HepG2 (cell line): ENCODE measurements around the gene NDOR1. TPM values are rescaled to one million over a fixed set of nuclear protein-coding genes. Genes with fewer than 3 reads are reported as not detected.
A peak's percentile ranks its signal among the peaks of the same experiment; 100 is the strongest.

ENCODE experiments used
- ATF7 ChIP-seq, 2 experiments: fragments of 450-650 bp in 1 of 2; sonication (generic) in 1 of 2; formaldehyde crosslinking in 1 of 2; IDR thresholded peaks; 2 replicates each; pipeline versions ENCODE4 v1.4.0 to v1.6.1; 2016 to 2020; ENCODE audit warnings: antibody characterized with exemption in 1 of 2, mild to moderate bottlenecking in 1 of 2, missing genetic modification reagents in 1 of 2
- CCAR2 ChIP-seq: fragments of 200-400 bp; formaldehyde crosslinking; optimal IDR thresholded peaks from 2 replicates; pipeline ENCODE3; 2018; ENCODE audit warnings: low read depth, mild to moderate bottlenecking, low read length, moderate library complexity
- FOXA1 ChIP-seq, 2 experiments: fragments of 450-650 bp in 1 of 2; sonication (generic) in 1 of 2; formaldehyde crosslinking in 1 of 2; IDR thresholded peaks; 2 replicates each; pipeline versions ENCODE4 v1.4.0 to v1.6.1; 2016 to 2020; ENCODE audit warnings: missing genetic modification reagents in 1 of 2
- FOXK2 ChIP-seq: fragments of 450-650 bp; IDR thresholded peaks from 2 replicates; pipeline ENCODE4 v1.6.1; 2016
- HOXD1 ChIP-seq: sonication (generic); formaldehyde crosslinking; IDR thresholded peaks from 2 replicates; pipeline ENCODE4 v1.5.0; 2020; ENCODE audit warnings: missing genetic modification reagents
- IRF2 ChIP-seq: IDR thresholded peaks from 2 replicates; pipeline ENCODE4 v1.6.1; 2018; ENCODE audit warnings: missing genetic modification reagents, missing compliant biosample characterization
- JARID2 ChIP-seq: sonication (generic); formaldehyde crosslinking; IDR thresholded peaks from 2 replicates; pipeline ENCODE4 v1.8.1; 2023; ENCODE audit warnings: missing genetic modification reagents, inconsistent platforms; ENCODE audit not compliant: insufficient replicate concordance
- NFRKB ChIP-seq: fragments of 450-650 bp; IDR thresholded peaks from 2 replicates; pipeline ENCODE4 v1.6.1; 2017
- NR2F2 ChIP-seq: IDR thresholded peaks from 2 replicates; pipeline ENCODE4 v1.6.1; 2012; ENCODE audit warnings: low read depth, inconsistent platforms, borderline replicate concordance
- PRMT3 ChIP-seq: sonication (generic); formaldehyde crosslinking; IDR thresholded peaks from 2 replicates; pipeline ENCODE4 v1.8.1; 2022; ENCODE audit warnings: low read depth, mild to moderate bottlenecking, moderate library complexity, missing genetic modification reagents, borderline replicate concordance
- RFX3 ChIP-seq: IDR thresholded peaks from 2 replicates; pipeline ENCODE4 v1.6.1; 2016; ENCODE audit warnings: missing biosample characterization, missing genetic modification reagents
- TAF15 ChIP-seq: fragments of 200-400 bp; formaldehyde crosslinking; IDR thresholded peaks from one replicate; pipeline ENCODE4 v1.6.1; 2018; ENCODE audit warnings: mild to moderate bottlenecking, low read depth, low read length; ENCODE audit not compliant: poor library complexity, severe bottlenecking
- ZFP82 ChIP-seq: sonication (generic); formaldehyde crosslinking; IDR thresholded peaks from 2 replicates; pipeline ENCODE4 v1.5.1; 2020; ENCODE audit warnings: mild to moderate bottlenecking, missing genetic modification reagents, borderline replicate concordance
- ZFYVE20 ChIP-seq: sonication (generic); formaldehyde crosslinking; IDR thresholded peaks from 2 replicates; pipeline ENCODE4 v1.8.0; 2023; ENCODE audit warnings: low read depth, mild to moderate bottlenecking, moderate library complexity, missing genetic modification reagents, borderline replicate concordance
- ZNF143 ChIP-seq: sonication (generic); formaldehyde crosslinking; IDR thresholded peaks from 2 replicates; pipeline ENCODE4 v1.4.0; 2020; ENCODE audit warnings: missing genetic modification reagents
- ZNF234 ChIP-seq: sonication (generic); formaldehyde crosslinking; conservative IDR thresholded peaks from 2 replicates; pipeline ENCODE4 v1.5.1; 2020; ENCODE audit warnings: mild to moderate bottlenecking, missing genetic modification reagents
- ZNF879 ChIP-seq: sonication (generic); formaldehyde crosslinking; IDR thresholded peaks from 2 replicates; pipeline ENCODE4 v1.8.1; 2023; ENCODE audit warnings: missing genetic modification reagents
- polyA plus RNA-seq, 8 experiments: library from polyadenylated mRNA; depleted of rRNA in 3 of 8; stranded (reverse) in 7 of 8; unstranded in 1 of 8; fragments of >200 nt; fragmentation: Illumina TruSeq in 4 of 8; extraction: Trizol in 4 of 8; gene quantifications; 2 replicates each; pipeline versions ENCODE4 v1.2.1 to v1.2.3, GENCODE V29; 2011 to 2016; ENCODE audit warnings: low read depth in 4 of 8, missing spikeins in 1 of 8, mixed read lengths in 1 of 8; ENCODE audit not compliant: insufficient read depth in 1 of 8
- total RNA-seq, 5 experiments: library from RNA; depleted of rRNA; stranded (reverse); fragments of >200 nt; fragmentation: Illumina TruSeq; extraction: Trizol; gene quantifications; 2 replicates each; pipeline ENCODE4 v1.2.3, GENCODE V29; 2016; ENCODE audit warnings: low read depth in 1 of 5
- TF ChIP-seq, protein P1 (sequence below): IDR thresholded peaks from 2 replicates; pipeline ENCODE4 v1.6.1; 2016; ENCODE audit warnings: missing genetic modification reagents, missing compliant biosample characterization
- TF ChIP-seq, protein P2 (sequence below): sonication (generic); formaldehyde crosslinking; IDR thresholded peaks from 2 replicates; pipeline ENCODE4 v1.4.0; 2020; ENCODE audit warnings: mild to moderate bottlenecking, low read depth, missing genetic modification reagents
- TF ChIP-seq, protein P3 (sequence below): sonication (generic); formaldehyde crosslinking; conservative IDR thresholded peaks from 2 replicates; pipeline ENCODE4 v1.5.0; 2020; ENCODE audit warnings: missing genetic modification reagents
- TF ChIP-seq, protein P4 (sequence below): sonication (generic); formaldehyde crosslinking; IDR thresholded peaks from 2 replicates; pipeline ENCODE4 v1.5.0; 2020; ENCODE audit warnings: missing genetic modification reagents
- TF ChIP-seq, protein P5 (sequence below): sonication (generic); formaldehyde crosslinking; IDR thresholded peaks from 2 replicates; pipeline ENCODE4 v1.4.0; 2020; ENCODE audit warnings: missing genetic modification reagents

NDOR1 gene
- total and polyA plus RNA-seq, 2 of the 13 experiments (the other 11 are each of a cell fraction or from before 2014, with no cell fraction given): 3.6 to 8.7 TPM

DNA sequence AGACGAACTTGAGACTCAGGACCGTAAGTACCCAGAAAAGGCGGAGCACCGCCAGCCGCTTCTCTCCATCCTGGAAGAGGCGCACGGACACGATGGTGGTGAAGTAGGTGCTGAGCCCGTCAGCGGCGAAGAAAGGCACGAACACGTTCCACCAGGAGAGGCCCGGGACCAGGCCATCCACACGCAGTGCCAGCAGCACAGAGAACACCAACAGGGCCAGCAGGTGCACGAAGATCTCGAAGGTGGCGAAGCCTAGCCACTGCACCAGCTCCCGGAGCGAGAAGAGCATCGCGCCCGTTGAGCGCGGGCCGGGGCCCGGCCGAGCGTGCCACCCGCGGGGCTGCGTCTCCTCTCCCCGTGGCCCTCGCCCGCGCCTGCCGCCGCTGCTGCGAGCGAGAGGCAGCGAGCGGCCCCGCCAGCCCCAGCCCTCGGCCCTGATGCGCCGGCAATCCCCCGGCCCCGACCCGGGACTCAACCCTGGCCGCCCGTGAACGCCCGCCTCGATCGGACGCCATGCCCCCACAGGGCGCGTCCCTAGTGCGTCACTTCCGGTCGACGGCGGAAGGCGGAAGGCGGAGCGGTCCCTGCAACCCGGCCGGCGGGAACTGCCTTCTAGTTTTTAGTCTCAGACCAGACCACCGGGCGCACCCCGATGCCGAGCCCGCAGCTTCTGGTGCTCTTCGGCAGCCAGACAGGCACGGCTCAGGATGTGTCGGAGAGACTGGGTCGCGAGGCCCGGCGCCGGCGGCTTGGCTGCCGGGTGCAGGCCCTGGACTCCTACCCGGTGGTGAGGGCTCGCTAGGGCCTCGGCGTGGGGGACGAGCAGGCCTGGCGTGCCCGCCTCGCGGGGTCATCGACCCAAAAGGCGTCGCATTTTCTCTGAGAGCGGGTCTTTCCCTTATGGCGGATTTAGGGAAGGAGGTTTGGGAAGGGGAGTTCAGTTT lies at the start of gene NDOR1, which contains the start of gene TMEM203 (continued):
- TF ChIP-seq ZNF234 (CRISPR knock-in tag) (0 out of 2 replicates have a peak, but pooled peaks have one; percentile 41), NFRKB (no peak), CCAR2 (no peak), FOXK2 (no peak), ZFP82 (CRISPR knock-in tag) (peak; percentile 62; the same call in 1 of the 2 replicates), HOXD1 (CRISPR knock-in tag) (no peak; the same call in 1 of the 2 replicates), IRF2 (peak; percentile 77; the same call in 1 of the 2 replicates), PRMT3 (no peak), FOXA1 (IDR thresholded peaks at IDR 0.05) (no peak), FOXA1 (CRISPR knock-in tag; IDR thresholded peaks at IDR 0.05) (peak; percentile 28; the same call in 1 of the 2 replicates), JARID2 (CRISPR knock-in tag) (no peak), ZNF879 (no peak), ZFYVE20 (CRISPR knock-in tag) (0 out of 2 replicates have a peak, but pooled peaks have one; percentile 72), TAF15 (no peak), NR2F2 (no peak), ATF7 (IDR thresholded peaks at IDR 0.05) (no peak), ATF7 (CRISPR knock-in tag; IDR thresholded peaks at IDR 0.05) (no peak), ZNF143 (CRISPR knock-in tag) (0 out of 2 replicates have a peak, but pooled peaks have one; percentile 59), RFX3 (CRISPR knock-in tag) (no peak)
- TF ChIP-seq, protein P1, sequence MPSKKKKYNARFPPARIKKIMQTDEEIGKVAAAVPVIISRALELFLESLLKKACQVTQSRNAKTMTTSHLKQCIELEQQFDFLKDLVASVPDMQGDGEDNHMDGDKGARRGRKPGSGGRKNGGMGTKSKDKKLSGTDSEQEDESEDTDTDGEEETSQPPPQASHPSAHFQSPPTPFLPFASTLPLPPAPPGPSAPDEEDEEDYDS (CRISPR knock-in tag): 0 out of 2 replicates have a peak, but pooled peaks have one; percentile 26
- TF ChIP-seq, protein P2, sequence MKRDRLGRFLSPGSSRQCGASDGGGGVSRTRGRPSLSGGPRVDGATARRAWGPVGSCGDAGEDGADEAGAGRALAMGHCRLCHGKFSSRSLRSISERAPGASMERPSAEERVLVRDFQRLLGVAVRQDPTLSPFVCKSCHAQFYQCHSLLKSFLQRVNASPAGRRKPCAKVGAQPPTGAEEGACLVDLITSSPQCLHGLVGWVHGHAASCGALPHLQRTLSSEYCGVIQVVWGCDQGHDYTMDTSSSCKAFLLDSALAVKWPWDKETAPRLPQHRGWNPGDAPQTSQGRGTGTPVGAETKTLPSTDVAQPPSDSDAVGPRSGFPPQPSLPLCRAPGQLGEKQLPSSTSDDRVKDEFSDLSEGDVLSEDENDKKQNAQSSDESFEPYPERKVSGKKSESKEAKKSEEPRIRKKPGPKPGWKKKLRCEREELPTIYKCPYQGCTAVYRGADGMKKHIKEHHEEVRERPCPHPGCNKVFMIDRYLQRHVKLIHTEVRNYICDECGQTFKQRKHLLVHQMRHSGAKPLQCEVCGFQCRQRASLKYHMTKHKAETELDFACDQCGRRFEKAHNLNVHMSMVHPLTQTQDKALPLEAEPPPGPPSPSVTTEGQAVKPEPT (CRISPR knock-in tag): 0 out of 2 replicates have a peak, but pooled peaks have one; percentile 43
- TF ChIP-seq, protein P3, sequence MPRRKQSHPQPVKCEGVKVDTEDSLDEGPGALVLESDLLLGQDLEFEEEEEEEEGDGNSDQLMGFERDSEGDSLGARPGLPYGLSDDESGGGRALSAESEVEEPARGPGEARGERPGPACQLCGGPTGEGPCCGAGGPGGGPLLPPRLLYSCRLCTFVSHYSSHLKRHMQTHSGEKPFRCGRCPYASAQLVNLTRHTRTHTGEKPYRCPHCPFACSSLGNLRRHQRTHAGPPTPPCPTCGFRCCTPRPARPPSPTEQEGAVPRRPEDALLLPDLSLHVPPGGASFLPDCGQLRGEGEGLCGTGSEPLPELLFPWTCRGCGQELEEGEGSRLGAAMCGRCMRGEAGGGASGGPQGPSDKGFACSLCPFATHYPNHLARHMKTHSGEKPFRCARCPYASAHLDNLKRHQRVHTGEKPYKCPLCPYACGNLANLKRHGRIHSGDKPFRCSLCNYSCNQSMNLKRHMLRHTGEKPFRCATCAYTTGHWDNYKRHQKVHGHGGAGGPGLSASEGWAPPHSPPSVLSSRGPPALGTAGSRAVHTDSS: no peak; the same call in 1 of the 2 replicates
- TF ChIP-seq, protein P4, sequence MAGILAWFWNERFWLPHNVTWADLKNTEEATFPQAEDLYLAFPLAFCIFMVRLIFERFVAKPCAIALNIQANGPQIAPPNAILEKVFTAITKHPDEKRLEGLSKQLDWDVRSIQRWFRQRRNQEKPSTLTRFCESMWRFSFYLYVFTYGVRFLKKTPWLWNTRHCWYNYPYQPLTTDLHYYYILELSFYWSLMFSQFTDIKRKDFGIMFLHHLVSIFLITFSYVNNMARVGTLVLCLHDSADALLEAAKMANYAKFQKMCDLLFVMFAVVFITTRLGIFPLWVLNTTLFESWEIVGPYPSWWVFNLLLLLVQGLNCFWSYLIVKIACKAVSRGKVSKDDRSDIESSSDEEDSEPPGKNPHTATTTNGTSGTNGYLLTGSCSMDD: no peak
- TF ChIP-seq, protein P5, sequence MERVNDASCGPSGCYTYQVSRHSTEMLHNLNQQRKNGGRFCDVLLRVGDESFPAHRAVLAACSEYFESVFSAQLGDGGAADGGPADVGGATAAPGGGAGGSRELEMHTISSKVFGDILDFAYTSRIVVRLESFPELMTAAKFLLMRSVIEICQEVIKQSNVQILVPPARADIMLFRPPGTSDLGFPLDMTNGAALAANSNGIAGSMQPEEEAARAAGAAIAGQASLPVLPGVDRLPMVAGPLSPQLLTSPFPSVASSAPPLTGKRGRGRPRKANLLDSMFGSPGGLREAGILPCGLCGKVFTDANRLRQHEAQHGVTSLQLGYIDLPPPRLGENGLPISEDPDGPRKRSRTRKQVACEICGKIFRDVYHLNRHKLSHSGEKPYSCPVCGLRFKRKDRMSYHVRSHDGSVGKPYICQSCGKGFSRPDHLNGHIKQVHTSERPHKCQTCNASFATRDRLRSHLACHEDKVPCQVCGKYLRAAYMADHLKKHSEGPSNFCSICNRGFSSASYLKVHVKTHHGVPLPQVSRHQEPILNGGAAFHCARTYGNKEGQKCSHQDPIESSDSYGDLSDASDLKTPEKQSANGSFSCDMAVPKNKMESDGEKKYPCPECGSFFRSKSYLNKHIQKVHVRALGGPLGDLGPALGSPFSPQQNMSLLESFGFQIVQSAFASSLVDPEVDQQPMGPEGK (CRISPR knock-in tag): peak; percentile 86
